ENCODE data around the gene PIGS. TPM values are rescaled to one million over a fixed set of nuclear protein-coding genes. Genes with fewer than 3 reads are reported as not detected.

The PIGS gene
- total and polyA plus RNA-seq, 2 of the 13 experiments (the other 11 are each of a cell fraction or from before 2014, with no cell fraction given), result 31.7 to 42.6 TPM

- DNase-seq (ENCODE audit: low spot score) (no peak), ATAC-seq (no peak), FAIRE-seq (no peak)
- TF ChIP-seq ZNF746 (CRISPR knock-in tag; IDR thresholded peaks at IDR 0.05) (no peak), GATAD2A (CRISPR knock-in tag; IDR thresholded peaks at IDR 0.05) (no peak), ZNF207 (IDR thresholded peaks at IDR 0.05; ENCODE audit: borderline replicate concordance) (no peak), DPF2 (CRISPR knock-in tag; IDR thresholded peaks at IDR 0.05; ENCODE audit: borderline replicate concordance, low read depth) (no peak)
- Histone ChIP-seq H3K4me3 (replicated peaks in 1 of 3; ENCODE audit: insufficient read depth in 1 of 3, low read depth in 2 of 3, low read length in 3 of 3) (no peak overlapping the region), H3K9me3 (ENCODE audit: low read length) (no peaks in the 10 kb centered on the region), H3K79me2 (ENCODE audit: insufficient read depth, low read length) (no peaks in the 10 kb centered on the region), H3K9ac (ENCODE audit: insufficient read depth, low read depth, low read length) (no peak overlapping the region), H3K4me1 (ENCODE audit: insufficient read depth, low read length) (peaks cover 44% of the 10 kb centered on the region), H3K27me3 (ENCODE audit: control insufficient read depth in 1 of 2, insufficient read depth in 2 of 2, low read length in 2 of 2) (no peaks in the 10 kb centered on the region), H3K4me2 (ENCODE audit: low read depth, low read length) (no peak overlapping the region; the same call in 1 of the 2 replicates), H2AFZ (ENCODE audit: low read length) (no peak overlapping the region), H4K20me1 (ENCODE audit: insufficient read depth, low read length) (no peaks in the 10 kb centered on the region), H3K36me3 (replicated peaks in 1 of 2; ENCODE audit: control insufficient read depth in 1 of 2, insufficient read depth in 2 of 2, low read length in 2 of 2) (peaks cover 3 to 11% of the 10 kb centered on the region in 2 experiments; a peak in 4 of 5 replicates), H3K27ac (ENCODE audit: extremely low read length, insufficient read depth, low read length) (no peak overlapping the region)
- in situ Hi-C loops (cut with HindIII; ENCODE audit: extremely low pct_ligation_motif_present, low pct_unique_long_range_greater_than_20kb), result no loop called here
- ChIA-PET POLR2A (no interaction called here), CTCF (ENCODE audit: low intra/inter-chr PET ratio, low total read pairs) (interaction anchor here (1.9 kb wide), 1 partner anchor 64 kb away, joined by 5 read pairs; the partner anchor contains the start of gene RSKR)
- BruUV-seq (replicated peaks), result no TSS peak
- 76% methylated on average over 2 of the region's 3 CpGs for WGBS (ENCODE audit: low lambda C conversion rate)
- intact Hi-C loops (cut with micrococcal nuclease; ENCODE audit: unreplicated experiment), result loop anchor here (2.0 kb wide), 1 partner anchor 63 kb away; no protein-coding TSS in a partner anchor
These were observed 21.8 kb downstream of the PIGS start for GRCh38 chr17:28549236-28550132.

GRCh38 chr17:28548417-28549130 lies 22.8 kb downstream of the PIGS start:
- in situ Hi-C loops (cut with HindIII; ENCODE audit: extremely low pct_ligation_motif_present, low pct_unique_long_range_greater_than_20kb), result no loop called here
- no peak for TF ChIP-seq SAP130 (CRISPR knock-in tag; IDR thresholded peaks at IDR 0.05; ENCODE audit: low read depth)
- TF ChIP-seq RARA (CRISPR knock-in tag; IDR thresholded peaks at IDR 0.05), result no peak
- no peak for TF ChIP-seq SRF (IDR thresholded peaks at IDR 0.05; ENCODE audit: low read depth, low read length)
- TF ChIP-seq KDM1A (CRISPR knock-in tag; IDR thresholded peaks at IDR 0.05), result no peak
- TF ChIP-seq ZNF274 (CRISPR knock-in tag; IDR thresholded peaks at IDR 0.05), result peak; percentile 10; the same call in 1 of the 2 replicates
- TF ChIP-seq ZNF280B (CRISPR knock-in tag; IDR thresholded peaks at IDR 0.05; ENCODE audit: borderline replicate concordance), result no peak
- no peak for TF ChIP-seq TARDBP (CRISPR knock-in tag; IDR thresholded peaks at IDR 0.05)
- TF ChIP-seq ZSCAN9 (CRISPR knock-in tag; IDR thresholded peaks at IDR 0.05; ENCODE audit: borderline replicate concordance), result no peak
- no peak for TF ChIP-seq HMGXB4 (CRISPR knock-in tag; IDR thresholded peaks at IDR 0.05; ENCODE audit: borderline replicate concordance in 1 of 2, low read depth in 1 of 2)

More at GRCh38 chr17:28548417-28549130, 22.8 kb downstream of the PIGS start:
- Histone ChIP-seq H3K79me2 (ENCODE audit: insufficient read depth, low read length) (no peaks in the 10 kb centered on the region), H3K9me3 (ENCODE audit: low read length) (no peaks in the 10 kb centered on the region), H3K36me3 (replicated peaks in 1 of 2; ENCODE audit: control insufficient read depth in 1 of 2, insufficient read depth in 2 of 2, low read length in 2 of 2) (peaks cover 0 to 2% of the 10 kb centered on the region in 2 experiments; a peak in 1 of 5 replicates), H3K27me3 (ENCODE audit: control insufficient read depth in 1 of 2, insufficient read depth in 2 of 2, low read length in 2 of 2) (no peaks in the 10 kb centered on the region), H3K4me1 (ENCODE audit: insufficient read depth, low read length) (peaks cover 39% of the 10 kb centered on the region), H3K4me2 (ENCODE audit: low read depth, low read length) (no peak overlapping the region), H3K27ac (ENCODE audit: extremely low read length, insufficient read depth, low read length) (no peak overlapping the region), H3K4me3 (replicated peaks in 1 of 3; ENCODE audit: insufficient read depth in 1 of 3, low read depth in 2 of 3, low read length in 3 of 3) (no peak overlapping the region), H4K20me1 (ENCODE audit: insufficient read depth, low read length) (no peaks in the 10 kb centered on the region), H2AFZ (ENCODE audit: low read length) (no peak overlapping the region), H3K9ac (ENCODE audit: insufficient read depth, low read depth, low read length) (no peak overlapping the region)
- no peak for FAIRE-seq
- DNase-seq (ENCODE audit: low spot score), result no peak
- no TSS peak for BruUV-seq (replicated peaks)
- ChIA-PET CTCF (ENCODE audit: low intra/inter-chr PET ratio, low total read pairs) (interaction anchor here (1.1 to 1.9 kb wide), 2 partner anchors 65 to 67 kb away, joined by 3 to 5 read pairs; partner anchors contain the start of gene RSKR), POLR2A (no interaction called here)
- ATAC-seq, result no peak
- intact Hi-C loops (cut with micrococcal nuclease; ENCODE audit: unreplicated experiment), result loop anchor here (2.0 kb wide), 1 partner anchor 64 kb away; no protein-coding TSS in a partner anchor
- WGBS (ENCODE audit: low lambda C conversion rate), result 85% methylated on average over 3 of the region's 6 CpGs
